GM19193 (cell line): ENCODE results near the gene DTHD1.

Source experiments
- POLR2A ChIP-seq: IDR thresholded peaks from 4 replicates; pipeline ENCODE4 v1.6.1; 2011; ENCODE audit not compliant: insufficient read depth, insufficient read length; ENCODE audit errors: extremely low read depth

The DTHD1 gene

DNA sequence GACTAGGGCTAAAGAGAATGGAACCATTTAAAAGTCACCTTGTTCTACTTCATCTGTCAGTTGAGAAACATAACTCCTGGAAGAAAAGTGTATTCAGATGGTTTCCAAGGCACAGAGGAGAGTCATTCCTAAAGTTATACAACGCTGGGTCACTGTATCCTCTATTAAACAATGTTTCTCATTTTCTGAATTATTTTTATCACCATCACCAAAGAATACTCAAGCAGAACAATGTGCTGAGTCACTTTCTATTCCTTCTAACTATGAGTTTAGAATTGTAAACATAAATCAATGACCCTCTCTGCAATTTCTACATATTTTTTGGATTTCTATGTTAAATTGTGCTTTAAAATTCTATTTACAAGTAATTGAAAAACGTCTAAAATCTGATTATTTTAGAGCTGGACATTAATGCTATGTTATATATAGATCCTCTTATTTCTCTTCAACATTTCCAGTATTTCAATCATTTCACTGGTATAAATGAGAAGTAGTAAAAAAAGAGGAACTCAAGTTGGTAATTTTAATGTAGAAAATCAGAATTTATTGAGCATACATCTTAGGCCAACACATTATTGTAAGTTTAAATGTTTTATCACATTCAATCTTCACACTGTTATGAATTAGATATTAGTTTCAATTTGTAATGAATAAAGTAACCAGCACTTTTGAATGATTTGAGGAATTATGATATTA lies 7.5 kb downstream of the DTHD1 start:
- TF ChIP-seq POLR2A = no peak

DNA sequence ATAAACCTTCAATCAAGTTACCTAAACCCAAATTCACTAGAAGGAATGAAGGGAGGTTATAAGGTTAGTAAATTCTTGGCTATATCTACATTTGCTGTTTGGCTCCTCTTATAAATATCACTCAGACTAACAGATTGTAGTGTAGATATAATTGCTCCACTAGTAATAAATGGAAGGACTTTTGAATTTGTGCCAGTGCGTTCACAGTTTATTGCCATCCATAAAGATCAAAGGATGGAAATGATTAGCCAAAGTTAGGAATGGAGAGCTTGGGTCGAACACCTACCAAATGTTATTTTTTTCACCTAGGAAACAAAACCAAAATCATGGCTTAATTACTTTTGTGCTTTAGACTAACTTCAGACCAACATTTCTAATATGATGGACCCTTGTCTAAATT lies 9.2 kb downstream of the DTHD1 start:
- no peak for TF ChIP-seq POLR2A

GRCh38 chr4:36292556-36293188 lies 11.3 kb downstream of the DTHD1 start:
- TF ChIP-seq POLR2A = no peak

- no peak for TF ChIP-seq POLR2A
Measured at GRCh38 chr4:36301127-36301526, 19.7 kb downstream of the DTHD1 start.

DNA sequence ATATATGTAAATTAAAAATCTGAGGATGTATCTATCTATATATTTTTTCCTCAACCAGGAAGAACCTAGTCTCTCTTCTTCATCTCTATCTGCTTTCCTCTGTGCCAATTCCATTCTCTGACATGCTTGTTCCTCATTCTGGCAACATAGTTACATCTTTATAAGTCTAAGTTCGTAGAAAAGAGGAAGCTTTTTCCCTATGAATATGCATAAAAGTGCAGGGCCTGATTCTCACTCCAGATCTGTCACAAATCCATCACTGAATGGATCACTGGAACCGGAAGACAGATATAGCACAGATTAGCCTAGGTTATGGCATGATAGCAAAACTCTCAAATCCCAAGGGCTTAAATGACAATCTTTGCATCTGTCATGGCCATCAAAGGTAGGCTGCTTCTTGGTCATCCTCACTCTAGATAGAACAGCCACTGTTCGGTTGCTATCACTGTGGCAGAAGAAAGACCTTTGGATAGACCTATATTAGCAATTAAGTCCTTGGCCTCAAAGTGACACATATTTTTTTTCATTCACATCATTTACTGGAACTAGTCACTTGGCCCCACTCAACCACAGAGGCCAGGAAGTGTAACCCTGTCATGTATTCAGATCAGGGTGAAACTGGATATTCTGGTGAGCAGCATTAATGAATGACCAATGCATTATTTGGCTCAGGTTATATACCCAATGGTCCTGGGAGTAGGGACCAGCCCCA lies 22.2 kb downstream of the DTHD1 start:
- TF ChIP-seq POLR2A = no peak

GRCh38 chr4:36304138-36304681 lies 22.8 kb downstream of the DTHD1 start:
- no peak for TF ChIP-seq POLR2A

DNA sequence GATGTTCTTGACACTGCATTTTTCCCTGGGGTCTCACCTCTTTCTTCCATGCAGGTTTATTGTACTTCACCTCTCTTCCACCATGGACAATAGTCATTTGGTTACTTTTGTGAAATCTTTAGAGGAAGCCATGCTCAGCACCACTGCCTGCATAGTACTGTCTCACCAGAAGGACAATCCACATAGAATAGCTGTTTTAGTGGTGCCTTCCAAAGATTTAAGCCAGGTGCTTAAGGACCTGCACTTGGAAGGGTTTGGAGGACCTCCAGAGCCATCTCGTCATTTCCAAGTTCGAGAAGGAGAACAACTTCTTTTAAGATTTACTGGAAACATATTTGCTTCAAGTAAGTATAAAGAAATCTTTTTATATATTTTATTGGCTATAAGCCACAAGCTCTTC lies 26.7 kb downstream of the DTHD1 start:
- TF ChIP-seq POLR2A = no peak

DNA sequence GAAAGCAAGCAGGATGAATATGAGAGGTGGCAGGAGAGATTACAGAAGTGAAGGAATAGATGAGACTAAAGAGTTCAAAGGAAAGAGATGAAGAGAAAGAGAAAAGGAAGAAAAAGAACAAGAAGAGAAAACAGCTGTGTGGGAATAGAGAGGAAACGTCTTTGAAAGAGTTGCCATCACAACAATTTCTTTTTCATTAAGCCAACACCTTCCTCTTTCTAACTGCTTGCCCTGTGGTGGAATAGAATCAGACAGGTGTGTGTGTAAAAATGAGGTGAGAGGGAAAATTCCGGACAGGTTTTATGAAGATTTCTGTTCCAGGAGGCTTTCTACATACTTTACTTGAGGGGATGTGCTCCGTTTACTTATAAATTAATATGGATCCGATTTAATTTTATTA lies 28.8 kb downstream of the DTHD1 start:
- TF ChIP-seq POLR2A = no peak

- no peak for TF ChIP-seq POLR2A
Measured at GRCh38 chr4:36310793-36311192, 29.4 kb downstream of the DTHD1 start.

DNA sequence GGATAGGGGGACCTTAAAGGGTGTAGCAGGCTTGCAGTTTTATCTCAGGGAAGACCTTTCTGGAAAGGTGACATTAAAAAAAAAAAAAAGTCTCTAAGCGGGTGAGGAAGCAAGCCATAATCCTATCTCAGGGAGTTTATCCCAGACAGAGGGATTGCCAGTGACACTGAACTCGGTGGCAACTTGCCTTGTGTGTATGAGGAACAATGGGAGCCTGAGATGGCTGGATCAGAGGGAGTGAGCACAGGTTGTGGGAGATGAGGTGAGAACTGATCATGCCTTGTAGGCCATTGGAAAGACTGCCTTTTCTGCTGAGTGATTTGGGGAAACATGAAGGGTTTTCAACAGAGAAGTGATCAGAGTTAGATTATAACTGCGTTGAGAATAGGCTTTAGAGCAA lies 31.1 kb downstream of the DTHD1 start:
- TF ChIP-seq POLR2A = no peak

GRCh38 chr4:36313301-36313700 lies 31.9 kb downstream of the DTHD1 start:
- TF ChIP-seq POLR2A = no peak

DNA sequence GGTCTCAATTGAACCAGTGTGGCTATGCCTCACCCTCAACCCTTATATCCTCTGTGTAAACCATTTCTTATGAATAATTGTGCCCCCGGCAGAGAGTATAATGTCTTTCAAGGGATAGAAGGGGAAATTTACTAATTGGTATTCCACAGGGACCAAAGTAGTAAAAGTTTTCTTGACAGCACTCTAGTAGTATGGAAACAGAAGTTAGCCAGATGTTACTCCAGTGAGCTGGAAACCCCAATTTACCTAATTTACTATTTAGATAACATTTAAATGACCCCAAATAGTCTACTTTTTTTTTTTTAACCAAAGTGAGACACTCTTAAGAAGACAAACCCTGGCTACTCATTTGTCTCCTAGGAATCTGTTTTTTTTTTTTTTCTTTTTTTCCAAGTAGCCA lies 32.3 kb downstream of the DTHD1 start:
- TF ChIP-seq POLR2A = no peak

DNA sequence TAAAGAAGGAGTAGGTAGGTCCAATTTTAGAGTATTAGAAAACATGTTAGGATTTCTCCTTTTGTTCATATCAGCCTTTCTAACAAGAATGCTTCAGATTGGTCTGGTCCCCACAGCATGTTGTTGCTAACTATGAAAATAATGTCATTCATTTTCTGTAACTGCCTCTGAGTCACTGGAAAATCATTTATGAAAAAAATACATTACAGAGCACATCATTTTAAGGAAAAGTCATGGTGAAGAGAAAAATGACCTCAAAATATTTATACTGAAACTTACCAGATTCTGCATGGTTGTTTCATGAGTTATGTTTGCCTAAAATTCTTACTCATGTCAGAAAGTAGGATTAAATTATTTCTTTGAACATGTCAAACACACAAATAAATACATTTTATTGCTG lies 35.2 kb downstream of the DTHD1 start:
- TF ChIP-seq POLR2A = no peak

DNA sequence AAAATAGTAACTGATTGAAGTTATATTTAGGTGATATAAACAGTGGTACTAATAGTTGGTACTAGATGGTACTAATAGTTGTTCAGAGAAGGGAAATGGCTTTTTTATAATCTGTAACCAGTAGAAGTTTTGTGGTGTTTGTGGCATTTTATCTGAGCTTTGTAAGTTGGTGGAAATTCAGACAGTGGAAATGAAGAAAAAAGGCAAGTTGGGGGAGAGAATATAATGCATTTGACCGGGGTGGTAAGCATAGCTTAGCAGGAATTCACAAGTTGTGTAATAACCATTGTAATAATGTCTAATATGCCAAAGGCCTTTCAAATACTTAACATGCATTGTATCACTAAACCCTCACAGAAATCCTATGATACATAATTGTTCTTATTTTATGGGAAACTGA lies 36.3 kb downstream of the DTHD1 start:
- TF ChIP-seq POLR2A = no peak

DNA sequence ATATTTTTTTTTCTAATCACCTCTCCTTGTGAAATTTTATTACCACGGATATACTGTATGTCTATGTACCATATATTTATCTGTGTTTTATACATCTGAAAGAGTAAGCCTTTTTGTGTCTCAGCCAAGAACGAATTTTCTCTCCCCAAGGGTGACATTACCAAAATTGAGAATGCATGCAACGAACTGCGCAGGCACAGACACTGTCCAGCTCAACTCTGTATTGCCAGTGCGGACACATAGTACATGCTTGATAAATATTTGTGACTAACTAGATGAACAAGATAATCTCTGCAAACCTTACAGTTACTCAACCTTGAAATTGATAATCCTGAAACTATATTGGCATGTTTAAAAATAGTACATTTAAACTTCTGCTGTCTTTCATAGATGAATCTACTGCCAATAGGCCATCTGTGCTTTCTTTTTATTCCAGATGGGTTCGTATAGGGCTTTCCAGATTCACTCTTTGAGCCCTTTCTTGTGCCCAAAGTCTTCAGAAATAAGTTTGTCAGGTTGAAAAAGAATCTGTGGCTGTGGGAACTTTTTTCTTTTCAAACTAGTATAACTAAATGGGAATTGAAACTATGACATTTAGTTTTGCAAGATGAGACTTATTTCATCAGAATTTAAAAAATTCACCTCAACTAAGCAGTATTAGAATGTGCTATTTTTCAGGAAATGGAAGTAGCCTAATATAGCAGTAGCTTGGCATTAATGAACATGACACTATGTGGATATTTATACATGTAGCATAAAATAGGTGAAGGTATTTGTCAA lies 38.9 kb downstream of the DTHD1 start:
- TF ChIP-seq POLR2A = no peak

GRCh38 chr4:36321176-36321575 lies 39.8 kb downstream of the DTHD1 start:
- TF ChIP-seq POLR2A = no peak

GRCh38 chr4:36322921-36323354 lies 41.5 kb downstream of the DTHD1 start:
- no peak for TF ChIP-seq POLR2A
